HepG2 (cell line): ENCODE data around the gene MIEF2. TPM values are rescaled to one million over a fixed set of nuclear protein-coding genes. Genes with fewer than 3 reads are reported as not detected.
A peak's percentile ranks its signal among the peaks of the same experiment; 100 is the strongest.

Experiments
- ATAC-seq: fragments of 200-7000 bp; cut with Tn5 transposase; 3 replicates; pipeline ENCODE4 v1.9.1; 2020; ENCODE audit warnings: mild to moderate bottlenecking, moderate library complexity
- BruUV-seq: library from RNA; stranded (reverse); fragments of 400-500 nt; replicated peaks from 2 replicates; lab custom pipeline; 2021; lab: Mats Ljungman, UMichigan
- CTCF ChIA-PET: fragments of 300-600 bp; formaldehyde crosslinking; extraction: SDS; loops from one replicate; lab custom pipeline; 2021; ENCODE audit warnings: low total read pairs, inconsistent platforms, low intra/inter-chr PET ratio; lab: Yijun Ruan, JAX
- POLR2A ChIA-PET: fragments of 350-600 bp; sonication (Branson Sonifier 250); formaldehyde crosslinking; loops from one replicate; lab custom pipeline; 2020; ENCODE audit warnings: antibody characterized with exemption, inconsistent platforms; lab: Yijun Ruan, JAX
- DNase-seq: peaks from one replicate; pipeline ENCODE4 v3.0.0-alpha.2; 2015; ENCODE audit warnings: low spot score
- FAIRE-seq: peaks from 3 replicates; lab custom pipeline; 2011; peaks lifted over from hg19 to GRCh38; lab: Jason Lieb, UNC
- H2AFZ ChIP-seq: one replicate; pipeline ENCODE4 v1.6.1; 2011; ENCODE audit warnings: low read length, inconsistent platforms
- H3K27ac ChIP-seq: fragments of 300-600 bp; 3 replicates; pipeline ENCODE4 v1.8.0; 2011; ENCODE audit warnings: mixed run types, mild to moderate bottlenecking, mixed read lengths, low read length, inconsistent platforms; ENCODE audit not compliant: insufficient read depth; ENCODE audit errors: extremely low read length
- H3K27me3 ChIP-seq, 2 experiments: fragments of 200-600 bp in 1 of 2; 2 replicates in 1 of 2; 3 replicates in 1 of 2; pipeline versions ENCODE4 v1.6.0 to v1.8.0; 2011; ENCODE audit warnings: low read length in 2 of 2, mild to moderate bottlenecking in 2 of 2, moderate library complexity in 2 of 2, inconsistent platforms in 1 of 2; ENCODE audit not compliant: insufficient read depth in 2 of 2, control insufficient read depth in 1 of 2
- H3K36me3 ChIP-seq, 2 experiments: fragments of 200-600 bp in 1 of 2; replicated peaks in 1 of 2; 2 replicates in 1 of 2; 3 replicates in 1 of 2; pipeline versions ENCODE4 v1.5.1 to v1.8.0; 2011; ENCODE audit warnings: low read length in 2 of 2, inconsistent platforms in 1 of 2; ENCODE audit not compliant: insufficient read depth in 2 of 2, control insufficient read depth in 1 of 2
- H3K4me1 ChIP-seq: 2 replicates; pipeline ENCODE4 v1.5.1; 2012; ENCODE audit warnings: low read length, inconsistent platforms; ENCODE audit not compliant: insufficient read depth
- H3K4me2 ChIP-seq: 2 replicates; pipeline ENCODE4 v1.6.0; 2011; ENCODE audit warnings: low read depth, low read length, inconsistent platforms
- H3K4me3 ChIP-seq, 3 experiments: fragments of 200-600 bp in 1 of 3; sonication (generic), shearing (Covaris generic) in 1 of 3; replicated peaks in 1 of 3; 2 replicates each; pipeline ENCODE4 v1.5.1; 2011 to 2016; ENCODE audit warnings: low read length in 3 of 3, inconsistent platforms in 2 of 3, low read depth in 2 of 3, mild to moderate bottlenecking in 2 of 3, control low read depth in 1 of 3, mixed read lengths in 1 of 3; ENCODE audit not compliant: insufficient read depth in 1 of 3
- H3K79me2 ChIP-seq: one replicate; pipeline ENCODE4 v1.6.1; 2011; ENCODE audit warnings: low read length, inconsistent platforms; ENCODE audit not compliant: insufficient read depth
- H3K9ac ChIP-seq: 2 replicates; pipeline ENCODE4 v1.6.0; 2011; ENCODE audit warnings: mild to moderate bottlenecking, low read depth, low read length, inconsistent platforms; ENCODE audit not compliant: insufficient read depth
- H3K9me3 ChIP-seq: 2 replicates; pipeline ENCODE4 v1.5.1; 2012; ENCODE audit warnings: mild to moderate bottlenecking, low read length
- H4K20me1 ChIP-seq: 2 replicates; pipeline ENCODE4 v1.6.0; 2011; ENCODE audit warnings: inconsistent platforms, mild to moderate bottlenecking, low read length, moderate library complexity; ENCODE audit not compliant: insufficient read depth
- BCL6 ChIP-seq: IDR thresholded peaks from 2 replicates; pipeline ENCODE4 v1.6.1; 2016; ENCODE audit warnings: missing genetic modification reagents, missing compliant biosample characterization
- CERS6 ChIP-seq: sonication (generic); formaldehyde crosslinking; IDR thresholded peaks from 2 replicates; pipeline ENCODE4 v1.5.0; 2020; ENCODE audit warnings: missing genetic modification reagents
- GTF3A ChIP-seq: sonication (generic); formaldehyde crosslinking; conservative IDR thresholded peaks from 2 replicates; pipeline ENCODE4 v1.4.0; 2020; ENCODE audit warnings: mild to moderate bottlenecking, missing genetic modification reagents
- KDM2A ChIP-seq: sonication (generic); formaldehyde crosslinking; IDR thresholded peaks from 2 replicates; pipeline ENCODE4 v1.4.0; 2020; ENCODE audit warnings: low read depth, missing genetic modification reagents, borderline replicate concordance
- MATR3 ChIP-seq: sonication (generic); formaldehyde crosslinking; IDR thresholded peaks from 2 replicates; pipeline ENCODE4 v1.4.0; 2020; ENCODE audit warnings: missing genetic modification reagents
- MEF2D ChIP-seq: sonication (generic); formaldehyde crosslinking; IDR thresholded peaks from 2 replicates; pipeline ENCODE4 v1.5.1; 2020; ENCODE audit warnings: mild to moderate bottlenecking, missing genetic modification reagents
- NONO ChIP-seq, 2 experiments: fragments of 450-650 bp in 1 of 2; sonication (generic) in 1 of 2; formaldehyde crosslinking in 1 of 2; IDR thresholded peaks in 1 of 2; conservative IDR thresholded peaks in 1 of 2; 2 replicates each; pipeline versions ENCODE4 v1.6.1 to v1.8.0; 2017 to 2022; ENCODE audit warnings: mild to moderate bottlenecking in 1 of 2, missing genetic modification reagents in 1 of 2, moderate library complexity in 1 of 2
- NR2F1 ChIP-seq, 2 experiments: fragments of 450-650 bp in 1 of 2; formaldehyde crosslinking in 1 of 2; IDR thresholded peaks; 2 replicates each; pipeline versions ENCODE4 v1.5.0 to v1.6.1; 2016 to 2020; ENCODE audit warnings: mild to moderate bottlenecking in 1 of 2, missing compliant biosample characterization in 1 of 2, missing genetic modification reagents in 1 of 2, moderate library complexity in 1 of 2
- NRL ChIP-seq: sonication (generic); formaldehyde crosslinking; IDR thresholded peaks from 2 replicates; pipeline ENCODE4 v1.5.0; 2020; ENCODE audit warnings: missing genetic modification reagents, mild to moderate bottlenecking, moderate library complexity, borderline replicate concordance
- POGZ ChIP-seq: sonication (generic); formaldehyde crosslinking; IDR thresholded peaks from 2 replicates; pipeline ENCODE4 v1.4.0; 2020; ENCODE audit warnings: mild to moderate bottlenecking, missing genetic modification reagents
- PREB ChIP-seq: sonication (generic); formaldehyde crosslinking; IDR thresholded peaks from 2 replicates; pipeline ENCODE4 v1.4.0; 2020; ENCODE audit warnings: missing genetic modification reagents
- SALL1 ChIP-seq: sonication (generic); formaldehyde crosslinking; IDR thresholded peaks from 2 replicates; pipeline ENCODE4 v1.8.0; 2022; ENCODE audit warnings: mild to moderate bottlenecking, missing genetic modification reagents
- SMC3 ChIP-seq: IDR thresholded peaks from 2 replicates; pipeline ENCODE4 v1.6.1; 2011; ENCODE audit warnings: low read length, improper control_type of control experiment
- SOX5 ChIP-seq: IDR thresholded peaks from 2 replicates; pipeline ENCODE4 v1.6.1; 2016; ENCODE audit warnings: borderline replicate concordance
- TBL1XR1 ChIP-seq: fragments of 150-350 bp; IDR thresholded peaks from 2 replicates; pipeline ENCODE4 v1.6.1; 2014; ENCODE audit warnings: borderline replicate concordance, low read length; ENCODE audit not compliant: partially characterized antibody
- YY1 ChIP-seq: IDR thresholded peaks from 2 replicates; pipeline ENCODE4 v1.6.1; 2011; ENCODE audit warnings: low read length, low read depth, moderate library complexity, mild to moderate bottlenecking; ENCODE audit not compliant: insufficient read depth, insufficient replicate concordance
- ZBTB7B ChIP-seq: sonication (generic); formaldehyde crosslinking; IDR thresholded peaks from 2 replicates; pipeline ENCODE4 v1.4.0; 2020; ENCODE audit warnings: missing genetic modification reagents
- ZFYVE20 ChIP-seq: sonication (generic); formaldehyde crosslinking; IDR thresholded peaks from 2 replicates; pipeline ENCODE4 v1.8.0; 2023; ENCODE audit warnings: low read depth, mild to moderate bottlenecking, moderate library complexity, missing genetic modification reagents, borderline replicate concordance
- ZNF225 ChIP-seq: sonication (generic); formaldehyde crosslinking; IDR thresholded peaks from 2 replicates; pipeline ENCODE4 v1.4.0; 2020; ENCODE audit warnings: mild to moderate bottlenecking, missing genetic modification reagents
- ZNF331 ChIP-seq: sonication (generic); formaldehyde crosslinking; IDR thresholded peaks from 2 replicates; pipeline ENCODE4 v1.4.0; 2020; ENCODE audit warnings: missing genetic modification reagents
- ZNF619 ChIP-seq: sonication (generic); formaldehyde crosslinking; IDR thresholded peaks from 2 replicates; pipeline ENCODE4 v1.4.0; 2020; ENCODE audit warnings: mild to moderate bottlenecking, missing genetic modification reagents
- ZNF713 ChIP-seq: sonication (generic); formaldehyde crosslinking; IDR thresholded peaks from 2 replicates; pipeline ENCODE4 v1.4.0; 2020; ENCODE audit warnings: mild to moderate bottlenecking, missing genetic modification reagents
- ZNF75D ChIP-seq: sonication (generic); formaldehyde crosslinking; IDR thresholded peaks from 2 replicates; pipeline ENCODE4 v1.8.1; 2023; ENCODE audit warnings: missing genetic modification reagents, mild to moderate bottlenecking, borderline replicate concordance
- ZNF776 ChIP-seq: sonication (generic); formaldehyde crosslinking; IDR thresholded peaks from 2 replicates; pipeline ENCODE4 v1.4.0; 2020; ENCODE audit warnings: mild to moderate bottlenecking, missing genetic modification reagents
- ZSCAN29 ChIP-seq: sonication (generic); formaldehyde crosslinking; conservative IDR thresholded peaks from 2 replicates; pipeline ENCODE4 v1.4.0; 2020; ENCODE audit warnings: mild to moderate bottlenecking, missing genetic modification reagents
- WGBS: methylation state at CpG from one replicate; pipeline ENCODE4 v1.1.6; 2017; ENCODE audit warnings: low lambda C conversion rate; 5-methylcytosine and 5-hydroxymethylcytosine counted together
- in situ Hi-C: cut with HindIII; loops from 2 replicates; pipeline ENCODE4 v1.10.0; 2017; ENCODE audit warnings: low pct_unique_long_range_greater_than_20kb; ENCODE audit not compliant: extremely low pct_ligation_motif_present
- intact Hi-C: fragments of 100-400 bp; cut with micrococcal nuclease; formaldehyde crosslinking; loops from one replicate; pipeline ENCODE4 v1.10.0; 2022; ENCODE audit not compliant: unreplicated experiment
- polyA plus RNA-seq, 8 experiments: library from polyadenylated mRNA; depleted of rRNA in 3 of 8; stranded (reverse) in 7 of 8; unstranded in 1 of 8; fragments of >200 nt; fragmentation: Illumina TruSeq in 4 of 8; extraction: Trizol in 4 of 8; gene quantifications; 2 replicates each; pipeline versions ENCODE4 v1.2.1 to v1.2.3, GENCODE V29; 2011 to 2016; ENCODE audit warnings: low read depth in 4 of 8, missing spikeins in 1 of 8, mixed read lengths in 1 of 8; ENCODE audit not compliant: insufficient read depth in 1 of 8
- total RNA-seq, 5 experiments: library from RNA; depleted of rRNA; stranded (reverse); fragments of >200 nt; fragmentation: Illumina TruSeq; extraction: Trizol; gene quantifications; 2 replicates each; pipeline ENCODE4 v1.2.3, GENCODE V29; 2016; ENCODE audit warnings: low read depth in 1 of 5

MIEF2 gene
- total and polyA plus RNA-seq, 2 of the 13 experiments (the other 11 are each of a cell fraction or from before 2014, with no cell fraction given): 6.0 to 8.0 TPM

GRCh38 chr17:18217412-18218015 is 42.9 kb upstream of the MIEF2 start:
- ChIA-PET POLR2A (no interaction called here), CTCF (no interaction called here)
- TF ChIP-seq TBL1XR1: no peak
- 0 out of 2 replicates have a peak, but pooled peaks have one; percentile 28 for TF ChIP-seq SALL1 (CRISPR knock-in tag)
- no peak for TF ChIP-seq ZNF776 (CRISPR knock-in tag)
- no peak for TF ChIP-seq ZNF713 (CRISPR knock-in tag)
- TF ChIP-seq ZBTB7B (CRISPR knock-in tag): peak; percentile 27; the same call in 1 of the 2 replicates
- no peak for TF ChIP-seq ZFYVE20 (CRISPR knock-in tag)
- no peak for TF ChIP-seq ZSCAN29 (CRISPR knock-in tag)
- no peak for TF ChIP-seq CERS6 (CRISPR knock-in tag)
- TF ChIP-seq MEF2D (CRISPR knock-in tag): no peak
- TF ChIP-seq BCL6: no peak
- no peak for TF ChIP-seq YY1
- TF ChIP-seq MATR3 (CRISPR knock-in tag): no peak
- TF ChIP-seq SOX5 (CRISPR knock-in tag): no peak
- no peak for TF ChIP-seq PREB (CRISPR knock-in tag)
- no peak for TF ChIP-seq POGZ (CRISPR knock-in tag)
- TF ChIP-seq ZNF331 (CRISPR knock-in tag): no peak; the same call in 1 of the 2 replicates
- peak in 1 of 2 experiments; percentile 35; a peak in 1 of 4 replicates for TF ChIP-seq NR2F1 (CRISPR knock-in tag; IDR thresholded peaks at IDR 0.05)
- TF ChIP-seq KDM2A (CRISPR knock-in tag): peak; percentile 40; the same call in 1 of the 2 replicates
- no peak for TF ChIP-seq NRL (CRISPR knock-in tag)
- no peak for TF ChIP-seq ZNF619 (CRISPR knock-in tag)
- TF ChIP-seq GTF3A: no peak
- peak; percentile 61; the same call in 1 of the 2 replicates for TF ChIP-seq SMC3
- no peak for TF ChIP-seq ZNF225 (CRISPR knock-in tag)
- TF ChIP-seq NONO (IDR thresholded peaks at IDR 0.05): no peak
- TF ChIP-seq NONO (CRISPR knock-in tag; conservative IDR thresholded peaks at IDR 0.05): no peak
- TF ChIP-seq ZNF75D (CRISPR knock-in tag): no peak

More at GRCh38 chr17:18217412-18218015, 42.9 kb upstream of the MIEF2 start:
- in situ Hi-C loops (no loop called here), intact Hi-C loops (no loop called here)
- no peak overlapping the region for H2AFZ ChIP-seq
- no peak overlapping the region for H3K4me3 ChIP-seq
- no peaks in the 10 kb centered on the region for H3K36me3 ChIP-seq
- FAIRE-seq (peak; percentile 77), ATAC-seq (peak; percentile 91), DNase-seq (peak; percentile 62)
- BruUV-seq: no TSS peak
- no peak overlapping the region for H3K27ac ChIP-seq
- no peak overlapping the region for H3K9ac ChIP-seq
- no peak overlapping the region for H3K4me2 ChIP-seq
- H3K4me1 ChIP-seq: 0 out of 2 replicates have a peak, but pooled peaks cover 8% of the 10 kb centered on the region
- no peaks in the 10 kb centered on the region for H4K20me1 ChIP-seq
- peaks cover 0 to 3% of the 10 kb centered on the region in 2 experiments; a peak in 1 of 5 replicates for H3K27me3 ChIP-seq
- 3% methylated on average over 4 of the region's 6 CpGs for WGBS
- no peaks in the 10 kb centered on the region for H3K79me2 ChIP-seq
- H3K9me3 ChIP-seq: no peaks in the 10 kb centered on the region
